Spleen (tissue), 7 donors: Measurements from ENCODE around the gene ALDH2.

ENCODE experiments used
- CTCF ChIP-seq, 11 experiments: fragments of 200-600 bp in 7 of 11; fragments of 450-650 bp in 4 of 11; sonication (generic) in 4 of 11; IDR thresholded peaks in 8 of 11; conservative IDR thresholded peaks in 3 of 11; 1 replicate in 7 of 11; 2 replicates in 4 of 11; pipeline versions ENCODE4 v1.4.0 to v1.8.0; 2016 to 2021; ENCODE audit warnings: antibody characterized with exemption in 11 of 11, inconsistent platforms in 4 of 11, mild to moderate bottlenecking in 1 of 11
- POLR2A ChIP-seq, 3 donors: fragments of 450-650 bp; IDR thresholded peaks; one replicate each; pipeline ENCODE4 v1.5.1; 2017; ENCODE audit warnings: antibody characterized with exemption in 3 of 3, mild to moderate bottlenecking in 1 of 3
- POLR2AphosphoS5 ChIP-seq, 3 donors: sonication (generic); formaldehyde crosslinking; IDR thresholded peaks; one replicate each; pipeline ENCODE4 v1.5.1; 2017; ENCODE audit warnings: antibody characterized with exemption in 3 of 3
- donor health status: DM: no; HTN: no; CAD: no; lungs with moderate emphysema.
- donor health status: DM: no; HTN: no; CAD: no.
- donor health status: DM: no; HTN: no; CAD: no.

GRCh38 chr12:111803038-111803626 is 36.4 kb downstream of the ALDH2 start:
- TF ChIP-seq CTCF (IDR thresholded peaks at IDR 0.05 in 8 of 11, conservative IDR thresholded peaks at IDR 0.05 in 3 of 11) (no peak), POLR2A (IDR thresholded peaks at IDR 0.05) (no peak), POLR2AphosphoS5 (IDR thresholded peaks at IDR 0.05) (no peak)
